Parathyroid adenoma (tissue), 2 donors: ENCODE measurements around the gene PPT1.

ENCODE experiments used
- H2AFZ ChIP-seq: fragments of 300-600 bp; sonication (generic); one replicate; pipeline ENCODE4 v1.7.0; 2017; ENCODE audit warnings: antibody characterized with exemption, mild to moderate bottlenecking
- H3K27ac ChIP-seq: fragments of 300-600 bp; sonication (generic); one replicate; pipeline ENCODE4 v1.7.0; 2017
- H3K27me3 ChIP-seq: fragments of 300-600 bp; sonication (generic); one replicate; pipeline ENCODE4 v1.7.0; 2017; ENCODE audit warnings: low read length; ENCODE audit not compliant: control insufficient read depth, insufficient read depth
- H3K36me3 ChIP-seq: fragments of 300-600 bp; sonication (generic); one replicate; pipeline ENCODE4 v1.7.0; 2017; ENCODE audit warnings: low read length; ENCODE audit not compliant: control insufficient read depth, insufficient read depth
- H3K4me1 ChIP-seq: fragments of 300-600 bp; sonication (generic); one replicate; pipeline ENCODE4 v1.7.0; 2017; ENCODE audit warnings: control low read depth
- H3K4me2 ChIP-seq: fragments of 300-600 bp; sonication (generic); one replicate; pipeline ENCODE4 v1.7.0; 2017; ENCODE audit warnings: low read length
- H3K4me3 ChIP-seq: fragments of 300-600 bp; sonication (generic); one replicate; pipeline ENCODE4 v1.7.0; 2017; ENCODE audit warnings: low read depth, low read length
- H3K79me2 ChIP-seq: fragments of 300-600 bp; sonication (generic); one replicate; pipeline ENCODE4 v1.7.0; 2017; ENCODE audit warnings: control low read depth
- H3K9ac ChIP-seq: fragments of 300-600 bp; sonication (generic); one replicate; pipeline ENCODE4 v1.7.0; 2017; ENCODE audit warnings: mild to moderate bottlenecking
- H3K9me3 ChIP-seq: fragments of 300-600 bp; sonication (generic); one replicate; pipeline ENCODE4 v1.7.0; 2017; ENCODE audit warnings: low read length; ENCODE audit not compliant: control insufficient read depth
- TF ChIP-seq, protein P1 (sequence below): fragments of 300-600 bp; sonication (generic); IDR thresholded peaks from one replicate; pipeline ENCODE4 v1.7.0; 2017; ENCODE audit warnings: antibody characterized with exemption, mild to moderate bottlenecking
- donor health status: primary hyperparathyroidism.

Gene PPT1

DNA sequence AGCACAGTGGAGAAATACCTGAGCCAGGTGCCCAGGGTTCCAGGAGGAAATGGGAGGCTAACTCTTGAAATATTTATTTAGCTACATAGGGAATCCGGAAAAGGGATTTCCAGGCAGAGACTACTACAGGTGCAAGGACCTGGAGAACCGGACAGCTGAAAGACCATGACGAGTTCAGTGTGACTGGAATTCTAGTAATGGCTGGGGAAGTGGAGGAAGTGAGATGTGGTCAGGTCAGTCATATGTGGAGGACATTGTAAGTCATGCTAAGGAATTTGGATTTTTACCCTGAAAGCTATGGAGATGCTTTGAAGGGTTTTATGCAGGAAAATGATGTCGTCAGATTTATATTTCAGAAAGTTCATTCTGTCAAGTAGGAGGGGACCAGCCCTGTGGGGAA, 54.7 kb downstream of the PPT1 start:
- no peaks in the 10 kb centered on the region for H3K9me3 ChIP-seq
- peaks cover 4% of the 10 kb centered on the region for H3K4me1 ChIP-seq
- no peak overlapping the region for H3K9ac ChIP-seq
- no peaks in the 10 kb centered on the region for H3K27me3 ChIP-seq
- peak overlapping the region; percentile 32 for H3K4me2 ChIP-seq
- H3K27ac ChIP-seq: no peak overlapping the region
- TF ChIP-seq, protein P1, sequence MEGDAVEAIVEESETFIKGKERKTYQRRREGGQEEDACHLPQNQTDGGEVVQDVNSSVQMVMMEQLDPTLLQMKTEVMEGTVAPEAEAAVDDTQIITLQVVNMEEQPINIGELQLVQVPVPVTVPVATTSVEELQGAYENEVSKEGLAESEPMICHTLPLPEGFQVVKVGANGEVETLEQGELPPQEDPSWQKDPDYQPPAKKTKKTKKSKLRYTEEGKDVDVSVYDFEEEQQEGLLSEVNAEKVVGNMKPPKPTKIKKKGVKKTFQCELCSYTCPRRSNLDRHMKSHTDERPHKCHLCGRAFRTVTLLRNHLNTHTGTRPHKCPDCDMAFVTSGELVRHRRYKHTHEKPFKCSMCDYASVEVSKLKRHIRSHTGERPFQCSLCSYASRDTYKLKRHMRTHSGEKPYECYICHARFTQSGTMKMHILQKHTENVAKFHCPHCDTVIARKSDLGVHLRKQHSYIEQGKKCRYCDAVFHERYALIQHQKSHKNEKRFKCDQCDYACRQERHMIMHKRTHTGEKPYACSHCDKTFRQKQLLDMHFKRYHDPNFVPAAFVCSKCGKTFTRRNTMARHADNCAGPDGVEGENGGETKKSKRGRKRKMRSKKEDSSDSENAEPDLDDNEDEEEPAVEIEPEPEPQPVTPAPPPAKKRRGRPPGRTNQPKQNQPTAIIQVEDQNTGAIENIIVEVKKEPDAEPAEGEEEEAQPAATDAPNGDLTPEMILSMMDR: no peak
- H3K36me3 ChIP-seq: no peaks in the 10 kb centered on the region
- no peak overlapping the region for H3K4me3 ChIP-seq
- peaks cover 20% of the 10 kb centered on the region for H3K79me2 ChIP-seq
- H2AFZ ChIP-seq: no peak overlapping the region

DNA sequence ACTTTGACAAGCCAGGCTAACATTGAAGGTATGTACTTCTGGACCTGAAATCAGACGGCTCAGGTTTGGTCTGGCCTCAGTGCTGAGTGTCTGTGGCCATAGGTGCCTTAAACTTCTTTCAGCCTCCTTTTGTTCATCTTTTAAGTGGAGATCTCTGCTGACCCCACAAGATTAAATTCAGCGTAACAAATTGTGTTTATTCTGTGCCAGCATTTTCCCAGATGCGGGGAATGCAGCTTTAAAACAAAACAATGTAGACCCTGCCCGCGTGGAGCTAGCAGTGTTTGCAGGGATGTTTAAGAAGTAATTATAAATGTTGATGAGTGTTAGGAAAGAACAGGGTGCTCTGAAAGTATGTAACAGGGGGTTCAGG, 55.6 kb downstream of the PPT1 start:
- no peaks in the 10 kb centered on the region for H3K9me3 ChIP-seq
- no peak overlapping the region for H2AFZ ChIP-seq
- peaks cover 9% of the 10 kb centered on the region for H3K4me1 ChIP-seq
- no peaks in the 10 kb centered on the region for H3K36me3 ChIP-seq
- peaks cover 20% of the 10 kb centered on the region for H3K79me2 ChIP-seq
- TF ChIP-seq, protein P1: no peak
- no peaks in the 10 kb centered on the region for H3K27me3 ChIP-seq
- H3K9ac ChIP-seq: peak overlapping the region; percentile 28
- peak overlapping the region; percentile 99 for H3K4me3 ChIP-seq
- peak overlapping the region; percentile 88 for H3K4me2 ChIP-seq
- peak overlapping the region; percentile 99 for H3K27ac ChIP-seq

DNA sequence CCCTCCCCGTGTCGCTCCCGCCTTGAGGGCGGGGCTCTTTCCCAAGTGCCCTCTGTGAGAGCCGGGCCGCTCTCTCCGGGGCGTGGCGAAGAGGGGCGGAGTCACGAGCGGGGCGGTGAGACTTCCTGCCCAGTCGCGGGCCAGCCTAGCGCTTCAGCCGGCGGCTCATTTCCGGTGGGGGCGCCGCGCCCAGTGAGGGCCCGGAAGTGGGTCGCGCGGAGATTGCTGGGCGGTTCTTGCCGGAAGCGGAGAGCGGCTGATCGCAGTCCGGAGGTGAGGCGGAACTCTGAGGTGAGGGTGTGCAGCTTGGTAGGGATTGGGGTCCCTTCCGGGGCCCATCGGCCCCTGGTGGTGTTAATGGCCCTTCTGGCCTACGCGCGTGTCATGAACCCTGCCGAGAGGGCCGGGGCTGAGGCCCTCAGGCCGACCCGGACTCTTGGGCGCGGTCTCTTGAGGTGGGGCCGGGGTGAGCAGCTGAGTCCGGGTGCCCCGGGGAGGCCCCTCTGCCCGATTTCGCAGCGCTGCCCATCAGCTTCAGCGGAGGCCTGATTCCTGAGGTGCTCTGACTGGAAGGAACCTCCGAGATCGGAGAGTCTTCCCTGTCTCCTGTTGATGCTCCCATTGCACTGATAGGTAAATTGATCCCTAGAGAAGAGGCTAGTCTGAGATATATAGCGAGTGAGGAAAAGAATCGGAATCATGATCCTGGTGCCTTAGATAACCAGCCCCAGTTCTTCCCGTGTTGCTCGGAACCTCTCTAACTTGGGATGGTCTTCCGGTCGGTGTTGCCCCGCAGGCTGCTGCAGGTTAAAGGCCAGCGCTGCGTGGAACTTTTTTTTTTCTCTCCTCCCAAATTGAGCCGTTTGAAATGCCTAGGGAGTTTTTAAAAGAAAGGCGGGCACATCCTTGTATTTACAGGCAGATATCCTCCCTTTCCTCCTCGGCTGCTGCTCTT, 56.3 kb downstream of the PPT1 start, which contains the start of gene CAP1:
Gene CAP1, plus strand, starts transcription at position 219 of the 955 bp plus-strand sequence. CDS start 18,618 bp downstream, outside the sequence.
- TF ChIP-seq, protein P1: no peak
- Histone ChIP-seq H3K4me2 (peak within 1 kb of the TSS; percentile 100), H2AFZ (peak within 1 kb of the TSS; percentile 86), H3K4me3 (peak within 1 kb of the TSS; percentile 99), H3K27me3 (no peaks in the 10 kb centered on the region), H3K36me3 (no peaks in the 10 kb centered on the region), H3K9me3 (no peaks in the 10 kb centered on the region), H3K79me2 (peaks cover 18% of the 10 kb centered on the region), H3K4me1 (peaks cover 15% of the 10 kb centered on the region), H3K27ac (peak within 1 kb of the TSS; percentile 99), H3K9ac (peak within 1 kb of the TSS; percentile 92)

DNA sequence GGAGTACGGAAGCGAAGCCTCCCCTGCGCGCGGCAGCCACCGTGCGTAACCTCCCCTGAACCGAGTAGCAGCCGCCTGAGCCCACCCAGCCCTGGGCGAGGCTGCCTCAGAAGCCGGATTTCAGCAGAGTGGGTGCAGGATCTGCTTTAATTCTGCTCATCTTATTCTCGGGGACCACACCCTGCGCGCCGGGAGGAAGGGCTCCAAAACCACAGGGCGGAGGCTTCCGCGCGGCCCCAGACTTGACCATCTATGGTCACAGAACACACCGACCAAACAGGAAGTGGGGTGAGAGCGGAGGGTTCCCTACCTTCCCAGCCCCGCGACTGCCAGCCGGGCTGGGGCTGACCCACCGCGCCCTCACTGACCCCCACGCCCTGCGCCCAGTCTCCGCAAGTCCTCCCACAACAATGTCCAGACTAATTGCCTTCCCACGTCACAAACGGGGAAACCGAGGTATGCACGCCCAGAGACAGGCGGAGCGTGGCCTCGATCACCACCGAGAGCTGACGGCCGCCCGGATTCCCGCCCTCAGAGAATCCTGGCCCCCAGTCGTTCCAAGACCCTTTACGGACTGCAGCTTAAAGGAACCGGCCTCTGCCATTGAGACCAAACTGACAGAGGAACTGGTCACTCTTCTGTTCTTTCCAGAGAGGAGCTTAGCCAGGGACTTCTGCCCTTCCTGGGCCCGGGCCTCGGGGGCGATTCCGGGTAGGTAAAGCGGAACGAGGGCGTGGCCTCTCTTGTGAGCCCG, 57.1 kb downstream of the PPT1 start:
- H3K4me1 ChIP-seq: peaks cover 15% of the 10 kb centered on the region
- H3K27ac ChIP-seq: peak overlapping the region; percentile 99
- peak overlapping the region; percentile 81 for H2AFZ ChIP-seq
- H3K4me3 ChIP-seq: peak overlapping the region; percentile 99
- H3K79me2 ChIP-seq: peaks cover 15% of the 10 kb centered on the region
- TF ChIP-seq, protein P1: no peak
- H3K27me3 ChIP-seq: no peaks in the 10 kb centered on the region
- H3K36me3 ChIP-seq: no peaks in the 10 kb centered on the region
- H3K9me3 ChIP-seq: no peaks in the 10 kb centered on the region
- H3K9ac ChIP-seq: peak overlapping the region; percentile 69
- peak overlapping the region; percentile 100 for H3K4me2 ChIP-seq
